GM18511 (cell line): Measurements from ENCODE around the gene CFAP68.
"Not testable (repeated sequence)": the region's sequence is repeated elsewhere in the genome, so short reads cannot be mapped to it uniquely, and the experiment has no call there.

Experiments
- ATAC-seq: cut with Tn5 transposase; IDR thresholded peaks from one replicate; pipeline ENCODE4 v1.9.1; 2021; ENCODE audit warnings: mild to moderate bottlenecking, moderate library complexity; ENCODE audit not compliant: unreplicated experiment

The CFAP68 gene

GRCh38 chr11:111870113-111870512 lies 9.2 kb upstream of the CFAP68 start:
- ATAC-seq: no peak

- ATAC-seq: peak; percentile 28
These were observed 8.8 kb upstream of the CFAP68 start for GRCh38 chr11:111870522-111870885.

- ATAC-seq: peak; percentile 91
These were observed 8.3 kb upstream of the CFAP68 start, which contains the start of gene ALG9 for GRCh38 chr11:111870886-111871692. Gene ALG9, minus strand, starts transcription at chr11:111871581. Its CDS starts 99 bp downstream, at chr11:111871482.

- no peak for ATAC-seq
These were observed 7.6 kb upstream of the CFAP68 start for GRCh38 chr11:111871693-111872161.

DNA sequence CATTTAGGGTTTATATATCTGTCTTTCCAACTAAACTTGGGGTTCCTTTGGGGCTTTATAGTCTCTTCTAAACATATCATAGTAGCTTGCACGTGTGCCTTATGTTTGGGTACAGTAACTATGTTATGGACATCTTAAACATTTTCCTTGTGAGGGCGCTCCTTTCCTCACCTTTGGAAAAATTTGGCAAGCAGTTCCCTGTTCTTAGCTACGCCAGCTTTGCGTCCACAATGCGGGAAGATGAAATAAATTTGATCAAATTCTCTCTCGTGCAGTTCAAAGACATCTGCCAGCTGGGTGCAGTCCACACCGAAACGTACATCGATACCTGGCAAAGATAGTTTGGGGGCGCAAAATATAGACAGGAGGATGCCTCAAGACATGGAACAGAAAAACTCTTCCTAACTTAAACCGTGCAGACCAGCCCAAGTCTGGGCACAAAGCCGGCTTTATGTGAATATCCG lies 924 bp upstream of the CFAP68 start:
- peak; percentile 17 for ATAC-seq

DNA sequence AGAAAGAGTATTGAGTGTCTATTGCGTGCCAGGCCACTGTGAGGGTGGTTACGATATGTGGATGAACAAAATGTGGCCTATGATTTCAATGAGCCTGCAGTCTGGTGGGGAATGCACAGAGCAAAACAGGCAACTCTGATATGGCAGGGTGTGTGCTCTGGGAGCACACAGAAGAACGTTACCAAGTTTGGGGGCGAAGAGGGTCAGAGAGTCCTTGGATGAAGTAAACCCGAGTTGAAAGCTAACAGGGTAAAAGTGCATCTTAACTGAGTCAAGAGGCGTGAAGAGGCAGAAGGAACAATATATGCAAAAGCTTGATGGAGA lies 258 bp downstream of the CFAP68 start:
- peak; percentile 4 for ATAC-seq

DNA sequence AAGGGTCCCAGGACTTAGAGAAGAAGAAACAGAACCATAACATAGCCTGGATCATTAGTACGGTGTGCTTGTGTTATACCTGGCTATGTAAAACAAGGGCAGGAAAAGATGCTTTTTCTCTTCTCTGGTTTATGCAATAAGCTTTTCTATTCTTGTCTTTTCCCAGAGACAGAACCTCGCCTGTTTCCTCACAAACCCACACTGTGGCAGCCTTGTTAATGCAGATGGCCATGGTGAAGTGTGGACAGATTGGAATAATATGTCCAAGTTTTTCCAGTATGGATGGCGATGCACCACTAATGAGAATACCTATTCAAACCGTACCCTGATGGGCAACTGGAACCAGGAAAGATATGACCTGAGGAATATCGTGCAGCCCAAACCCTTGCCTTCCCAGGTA lies 2.9 kb downstream of the CFAP68 start:
- ATAC-seq: no peak

DNA sequence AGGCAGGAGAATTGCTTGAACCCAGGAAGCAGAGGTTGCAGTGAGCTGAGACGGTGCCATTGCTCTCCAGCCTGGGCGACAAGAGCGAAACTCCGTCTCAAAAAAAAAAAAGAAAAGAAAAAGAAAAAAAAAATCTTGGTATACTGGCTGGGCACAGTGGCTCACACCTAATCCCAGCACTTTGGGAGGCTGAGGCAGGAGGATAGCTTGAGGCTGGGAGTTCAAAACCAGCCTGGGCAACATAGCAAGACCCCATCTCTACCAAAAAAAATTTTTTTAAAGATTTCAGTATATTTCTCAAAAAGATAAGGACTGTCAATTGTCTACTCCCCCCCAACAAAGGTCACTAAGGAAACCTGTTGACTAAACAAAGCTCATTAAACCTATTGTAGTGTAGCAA lies 5.7 kb downstream of the CFAP68 start:
- not testable (repeated sequence) for ATAC-seq

- ATAC-seq: no peak
These were observed 6.7 kb downstream of the CFAP68 start for GRCh38 chr11:111886032-111886431.

DNA sequence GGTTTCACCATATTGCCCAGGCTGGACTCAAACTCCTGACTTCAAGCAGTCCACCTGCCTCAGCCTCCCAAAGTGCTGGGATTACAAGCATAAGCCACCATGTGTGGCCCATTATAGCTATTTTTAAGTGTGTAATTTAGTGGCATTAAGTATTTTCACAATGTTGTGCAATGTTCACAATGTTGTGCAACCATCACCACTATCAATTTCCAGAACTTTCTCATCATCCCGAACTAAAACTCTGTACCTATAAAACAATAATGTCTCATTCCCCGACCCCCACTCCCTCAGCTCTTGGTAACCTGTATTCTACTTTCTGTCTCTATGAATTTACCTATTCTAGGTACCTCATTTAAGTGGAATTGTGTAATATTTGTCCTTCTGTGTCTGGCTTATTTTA lies 7.5 kb downstream of the CFAP68 start:
- no peak for ATAC-seq

DNA sequence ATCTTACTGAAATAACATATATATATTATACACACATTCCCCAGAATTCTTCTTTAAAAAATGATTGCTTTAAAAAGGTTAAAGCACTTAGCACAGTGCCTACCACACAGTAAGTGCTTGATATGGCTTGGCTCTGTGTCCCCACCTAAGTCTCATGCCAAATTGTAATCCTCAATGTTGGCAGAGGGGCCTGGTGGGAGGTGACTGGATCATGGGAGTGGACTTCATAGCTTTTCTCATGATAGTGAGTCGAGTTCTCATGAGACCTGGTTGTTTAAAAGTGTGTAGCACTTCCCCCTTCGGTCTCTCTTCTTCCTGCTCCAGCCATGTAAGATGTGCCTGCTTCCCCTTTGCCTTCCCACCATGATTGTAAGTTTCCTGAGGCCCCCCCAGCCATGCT lies 26.1 kb downstream of the CFAP68 start:
- no peak for ATAC-seq

DNA sequence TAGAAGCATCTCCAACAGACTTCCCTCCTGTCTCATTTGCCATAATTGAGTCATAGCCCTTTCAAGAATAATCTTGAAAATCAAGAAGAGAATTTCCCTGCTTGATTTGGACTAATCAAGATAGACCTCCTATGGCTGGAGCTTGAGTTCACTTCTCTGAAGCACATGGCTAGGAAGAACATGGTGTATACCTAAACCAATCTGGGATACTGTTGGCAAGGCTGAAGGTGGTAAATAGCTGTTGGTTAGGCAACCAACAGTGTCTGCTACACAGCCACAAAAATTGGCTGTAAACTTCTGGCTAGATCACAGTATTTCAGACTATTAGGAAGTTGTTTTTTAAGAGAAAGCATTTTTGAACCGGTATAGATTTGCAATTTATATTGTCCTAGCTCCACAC lies 27.3 kb downstream of the CFAP68 start:
- no peak for ATAC-seq

DNA sequence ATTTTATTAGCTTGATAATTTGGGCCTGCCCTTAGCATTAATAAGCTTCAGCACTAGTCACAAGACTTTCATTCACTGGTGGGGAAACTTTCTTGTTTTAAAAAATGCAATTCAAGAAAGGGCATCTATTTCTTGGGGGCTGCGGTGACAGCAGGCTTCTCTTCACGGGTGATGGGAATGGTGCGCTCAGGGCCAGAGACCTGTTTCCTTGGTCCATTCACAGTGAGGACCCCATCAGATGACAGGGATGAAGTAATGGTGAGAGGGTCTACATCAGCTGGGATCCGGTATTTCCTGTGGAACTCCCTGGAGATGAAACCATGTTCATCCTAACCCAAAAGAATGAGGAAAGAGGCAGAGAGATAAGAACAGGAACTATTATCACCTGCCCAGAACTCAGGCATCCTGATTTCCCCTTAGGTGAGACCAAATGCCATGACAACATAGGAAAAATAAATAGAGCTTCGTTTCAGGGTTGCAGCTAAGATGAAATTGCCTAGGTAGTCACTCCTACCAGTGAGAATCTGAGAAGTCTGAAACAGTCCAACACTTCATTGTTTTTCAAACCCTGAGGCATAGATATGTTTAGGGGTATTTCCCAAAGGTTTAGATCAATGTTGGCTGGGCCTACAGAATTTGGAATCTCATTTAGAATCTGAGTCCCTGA lies 29.4 kb downstream of the CFAP68 start:
- no peak for ATAC-seq

DNA sequence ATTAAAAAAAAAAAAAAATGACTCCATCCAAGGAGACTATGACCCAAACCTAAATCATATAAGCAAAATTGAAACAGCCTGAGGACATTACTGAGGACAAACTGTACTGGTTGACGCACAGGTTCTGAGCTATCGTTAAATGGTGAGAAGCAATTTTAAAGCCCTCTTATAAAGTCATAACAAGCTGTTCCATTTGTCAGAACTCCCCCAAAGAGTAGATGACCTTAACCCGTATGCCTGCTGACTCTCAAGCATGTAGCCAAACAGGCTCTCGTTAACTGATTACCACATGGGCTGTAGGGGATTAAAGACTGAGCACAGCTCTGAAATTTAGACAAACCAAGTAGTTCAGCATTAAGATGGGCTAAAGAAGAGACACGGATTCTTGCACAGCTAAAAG lies 30.0 kb downstream of the CFAP68 start:
- ATAC-seq: no peak

DNA sequence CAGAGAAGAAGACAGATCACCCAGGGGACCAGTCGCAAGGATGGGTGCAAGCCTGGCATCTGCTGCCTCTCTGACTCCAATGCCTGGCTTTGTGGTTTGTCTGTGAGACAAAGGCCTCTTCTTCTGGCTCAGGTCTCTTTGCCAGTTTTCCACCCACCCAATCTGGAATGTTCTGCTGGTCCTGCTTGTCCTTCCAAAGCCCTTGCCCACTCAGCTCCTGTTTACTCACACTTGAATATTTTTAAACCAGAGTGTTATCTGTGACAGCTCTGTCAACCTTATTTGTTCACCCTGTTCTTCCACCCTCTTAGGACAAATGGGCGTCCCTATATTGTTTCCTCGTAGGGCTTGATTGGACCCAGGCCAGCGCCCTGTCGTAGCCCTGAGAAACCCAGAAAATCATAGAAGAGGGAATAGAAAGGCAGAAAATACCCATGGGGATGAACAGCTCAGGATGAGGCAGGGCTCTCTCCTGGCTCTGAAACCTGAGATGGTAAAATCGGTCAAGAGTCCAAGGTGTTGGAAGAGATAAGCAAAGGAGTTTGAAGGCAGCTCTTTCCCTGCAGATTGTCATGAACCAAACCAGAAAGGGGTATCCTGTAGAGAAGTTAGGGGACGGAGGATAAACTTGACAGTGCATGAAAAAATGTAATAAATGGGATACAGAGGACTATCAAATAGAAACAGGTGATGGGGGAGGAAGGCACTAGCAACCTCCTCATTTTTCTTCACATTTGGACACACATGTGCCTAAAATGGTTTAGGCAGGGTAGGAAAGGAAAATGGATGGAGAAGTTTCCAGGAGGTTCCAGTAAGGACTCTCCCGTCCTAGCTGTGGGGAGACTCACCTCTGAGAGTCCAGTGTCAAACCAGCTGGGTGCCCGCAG lies 31.6 kb downstream of the CFAP68 start:
- ATAC-seq: no peak

GRCh38 chr11:111911563-111912401 lies 32.4 kb downstream of the CFAP68 start, which contains the start of gene CRYAB:
Gene CRYAB, minus strand, starts transcription at chr11:111911770. Its CDS starts 46 bp downstream, at chr11:111911724.
- ATAC-seq: no peak

DNA sequence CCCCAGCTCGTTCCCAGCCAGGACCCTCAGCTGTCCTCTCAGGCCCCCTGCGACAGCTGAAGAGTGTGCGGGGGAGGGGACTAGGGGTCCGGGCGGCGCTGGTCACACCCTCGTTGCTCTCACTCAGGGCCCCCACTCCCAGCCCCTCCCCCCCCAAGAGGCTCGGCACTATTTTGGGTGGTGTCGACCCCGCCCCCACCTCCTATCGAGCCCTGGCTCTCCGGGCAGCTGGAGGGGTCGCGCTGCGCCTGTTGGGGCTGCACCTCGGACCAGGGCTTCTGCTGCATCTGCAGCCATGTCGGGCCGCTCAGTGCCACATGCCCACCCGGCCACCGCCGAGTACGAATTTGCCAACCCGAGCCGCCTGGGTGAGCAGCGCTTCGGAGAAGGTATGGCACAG lies 33.2 kb downstream of the CFAP68 start, which contains the start of gene HSPB2:
Gene HSPB2, plus strand, starts transcription at position 200 of the 400 bp plus-strand sequence. Its CDS starts 96 bp downstream, at position 296.
- no peak for ATAC-seq

- ATAC-seq: no peak
These were observed 33.9 kb downstream of the CFAP68 start for GRCh38 chr11:111913031-111913861.

- no peak for ATAC-seq
These were observed 34.7 kb downstream of the CFAP68 start for GRCh38 chr11:111913997-111914396.
